GM06990 (cell line): Measurements from ENCODE around the gene MYT1.

Source experiments
- DNase-seq: peaks from one replicate; pipeline ENCODE4 v3.0.0-alpha.2; 2011; ENCODE audit not compliant: insufficient read length; ENCODE audit errors: extremely low read depth
- H3K27me3 ChIP-seq: replicated peaks from 2 replicates; pipeline ENCODE4 v1.6.0; 2011; ENCODE audit warnings: low read length; ENCODE audit not compliant: control insufficient read depth, insufficient read depth
- H3K36me3 ChIP-seq: 2 replicates; pipeline ENCODE4 v1.5.1; 2011; ENCODE audit warnings: low read length; ENCODE audit not compliant: control insufficient read depth, insufficient read depth
- H3K4me3 ChIP-seq: replicated peaks from 2 replicates; pipeline ENCODE4 v1.5.1; 2011; ENCODE audit warnings: low read depth, mild to moderate bottlenecking, control low read depth, low read length
- CTCF ChIP-seq: IDR thresholded peaks from 2 replicates; pipeline ENCODE4 v1.5.1; 2011; ENCODE audit warnings: low read length, control low read depth, mild to moderate bottlenecking, inconsistent platforms; ENCODE audit not compliant: insufficient read depth, poor library complexity, severe bottlenecking

Gene MYT1

DNA sequence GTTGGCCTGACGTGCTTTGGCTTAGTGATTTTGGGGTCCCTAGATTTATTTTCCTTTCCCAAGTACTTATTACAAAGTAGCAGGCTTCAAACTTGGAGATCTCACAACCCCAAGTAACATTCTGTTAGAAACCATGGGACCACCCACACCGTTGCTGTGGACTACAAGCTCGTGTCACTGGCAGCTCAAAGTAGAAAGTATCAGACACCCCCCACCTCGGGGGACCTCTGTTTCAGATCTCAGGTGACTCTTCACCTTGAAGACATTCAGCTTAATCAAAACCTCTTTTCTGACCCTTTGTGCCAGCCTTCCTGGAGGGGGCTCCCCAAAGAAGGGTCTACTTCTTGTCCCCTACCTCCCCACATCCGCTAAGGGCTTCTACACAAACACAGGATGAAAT, 15.7 kb upstream of the MYT1 start:
- no peak for TF ChIP-seq CTCF
- Histone ChIP-seq H3K4me3 (no peak overlapping the region), H3K36me3 (no peaks in the 10 kb centered on the region), H3K27me3 (no peaks in the 10 kb centered on the region; the same call in 1 of the 2 replicates)
- no peak for DNase-seq

- H3K4me3 ChIP-seq = no peak overlapping the region
- TF ChIP-seq CTCF = no peak
- no peaks in the 10 kb centered on the region for H3K36me3 ChIP-seq
- DNase-seq = no peak
- no peaks in the 10 kb centered on the region; the same call in 1 of the 2 replicates for H3K27me3 ChIP-seq
Measured at GRCh38 chr20:64149141-64149540, 15.1 kb upstream of the MYT1 start.

- Histone ChIP-seq H3K36me3 (no peaks in the 10 kb centered on the region), H3K27me3 (no peaks in the 10 kb centered on the region; the same call in 1 of the 2 replicates), H3K4me3 (no peak overlapping the region)
- no peak for DNase-seq
- TF ChIP-seq CTCF = no peak
Measured at GRCh38 chr20:64149809-64150560, 14.3 kb upstream of the MYT1 start.

DNA sequence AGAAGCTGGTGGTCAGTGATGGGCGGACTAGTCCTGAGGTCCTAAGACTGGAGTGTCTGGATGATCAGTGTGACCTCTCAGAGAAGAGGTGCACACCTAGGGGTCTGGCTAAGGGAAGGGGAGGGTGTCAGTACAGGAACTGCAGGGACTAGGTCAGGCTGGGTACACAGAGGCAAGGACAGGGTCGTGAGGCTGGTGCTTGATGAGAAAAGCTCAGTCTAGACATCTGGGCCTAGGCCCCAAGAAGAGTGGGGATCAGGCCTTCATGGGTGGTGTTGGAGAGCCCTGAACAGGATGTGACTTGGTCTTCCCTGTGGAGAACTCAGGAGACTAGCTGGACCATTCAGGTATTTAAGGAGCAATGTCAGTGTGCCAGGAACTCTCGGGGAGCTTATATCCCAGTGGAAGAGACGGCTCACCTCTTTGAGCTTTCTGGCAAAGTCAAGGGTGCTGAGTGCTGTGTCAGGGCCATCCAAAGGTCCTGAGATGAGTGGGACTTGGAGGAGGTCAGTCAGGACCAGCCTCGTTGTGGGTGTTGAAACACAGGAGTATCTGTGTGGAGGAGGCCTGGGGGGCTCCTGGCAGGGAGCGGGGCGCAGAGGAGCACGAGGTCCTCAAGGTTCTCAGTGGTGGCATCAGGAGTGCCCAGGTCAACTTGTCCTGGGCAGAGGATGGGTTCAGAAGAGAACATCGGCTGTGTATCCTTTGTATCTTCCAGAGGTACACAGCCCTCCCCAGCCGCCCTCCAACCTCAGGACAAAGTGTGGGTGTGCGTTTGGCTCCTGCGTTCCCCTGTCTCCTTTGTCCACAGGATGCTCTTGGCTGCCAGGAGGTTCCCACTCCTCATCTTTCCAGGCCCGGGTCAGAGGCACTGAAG, 13.3 kb upstream of the MYT1 start:
- no peak for DNase-seq
- TF ChIP-seq CTCF = no peak
- Histone ChIP-seq H3K36me3 (no peaks in the 10 kb centered on the region), H3K4me3 (no peak overlapping the region), H3K27me3 (no peaks in the 10 kb centered on the region; the same call in 1 of the 2 replicates)

DNA sequence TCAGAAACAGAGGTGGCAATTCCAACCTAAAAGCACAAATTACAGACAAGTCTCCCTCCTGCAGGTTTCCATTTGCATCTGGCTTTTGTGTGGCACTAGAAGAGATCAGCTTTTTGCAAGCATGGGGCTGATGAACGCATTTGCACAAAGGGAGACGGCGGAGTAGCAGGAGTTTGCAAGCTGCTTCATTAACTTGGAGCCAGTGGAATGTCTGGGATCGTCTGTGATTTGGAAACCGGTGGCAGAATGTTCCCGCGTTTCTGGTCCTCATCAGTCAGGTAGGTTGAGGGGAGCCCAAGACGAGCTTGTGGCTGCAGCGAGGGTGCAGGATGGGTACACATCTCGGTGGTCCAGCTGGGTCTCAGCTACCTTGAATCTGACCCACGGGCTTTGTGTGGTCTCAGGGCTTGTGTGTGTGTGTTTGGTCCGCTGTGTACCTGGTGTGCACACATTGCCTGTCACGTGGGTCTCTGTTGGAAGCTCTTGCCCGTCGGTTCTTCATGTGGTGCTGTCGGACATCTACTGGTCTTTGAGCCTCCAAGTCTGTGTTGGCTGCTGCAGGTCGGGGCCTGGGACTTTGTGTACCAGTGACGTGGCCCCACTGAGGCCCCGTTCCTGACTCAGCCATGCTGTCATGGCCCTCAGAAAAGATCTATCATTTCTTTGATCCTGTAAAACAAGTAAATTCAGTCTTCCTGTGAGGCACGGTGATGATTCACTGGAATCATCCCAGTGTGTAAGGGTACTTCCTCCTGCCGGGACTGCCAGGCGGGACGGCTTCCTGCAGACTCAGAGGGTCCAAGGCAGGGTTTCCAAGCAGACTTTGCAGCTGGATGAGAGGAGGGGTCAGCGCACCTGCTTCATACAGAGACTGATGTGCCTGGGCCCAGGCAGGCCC, 12.4 kb upstream of the MYT1 start:
- no peak for TF ChIP-seq CTCF
- DNase-seq = no peak
- Histone ChIP-seq H3K4me3 (no peak overlapping the region), H3K27me3 (no peaks in the 10 kb centered on the region; the same call in 1 of the 2 replicates), H3K36me3 (no peaks in the 10 kb centered on the region)
